HG03097 (cell line): ENCODE data around the gene RRP9.

Experiments used
- ATAC-seq: cut with Tn5 transposase; IDR thresholded peaks from one replicate; pipeline ENCODE4 v1.9.1; 2021; ENCODE audit not compliant: unreplicated experiment, low FRiP score

RRP9 gene

DNA sequence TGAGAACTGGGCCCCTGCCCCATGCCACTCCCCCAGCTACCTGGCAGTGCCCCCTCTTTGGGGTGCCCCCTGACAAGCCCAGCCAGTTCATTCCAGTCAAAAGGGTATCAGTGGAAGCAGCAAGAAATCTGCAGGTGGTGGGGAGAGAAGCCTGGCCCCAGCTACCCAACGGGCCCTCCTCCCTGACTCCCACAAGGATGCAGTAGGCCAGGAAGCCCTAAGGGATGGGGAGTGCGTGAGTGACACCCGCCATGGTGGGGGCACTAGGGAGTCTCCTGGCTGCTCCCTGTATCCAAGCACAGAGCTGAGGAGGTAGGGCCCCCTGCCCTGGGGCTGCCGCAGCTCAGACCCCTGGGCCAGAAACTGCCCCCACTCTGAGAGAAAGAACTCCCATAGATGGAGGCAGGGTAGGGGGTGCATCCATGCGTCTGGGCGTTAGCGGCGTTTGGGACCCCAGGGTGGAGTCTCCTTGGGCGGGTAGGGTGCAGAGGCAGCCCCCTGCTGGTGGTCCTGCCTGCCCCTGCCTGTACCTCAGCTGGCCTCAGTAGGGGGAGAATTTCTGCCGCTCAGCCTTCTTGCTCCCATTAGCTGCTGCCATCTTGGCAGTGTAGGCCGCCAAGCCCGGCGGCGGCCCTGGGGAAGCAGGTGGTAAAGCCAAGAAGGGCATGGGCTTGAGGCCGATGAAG lies 16.0 kb upstream of the RRP9 start:
- ATAC-seq = no peak

DNA sequence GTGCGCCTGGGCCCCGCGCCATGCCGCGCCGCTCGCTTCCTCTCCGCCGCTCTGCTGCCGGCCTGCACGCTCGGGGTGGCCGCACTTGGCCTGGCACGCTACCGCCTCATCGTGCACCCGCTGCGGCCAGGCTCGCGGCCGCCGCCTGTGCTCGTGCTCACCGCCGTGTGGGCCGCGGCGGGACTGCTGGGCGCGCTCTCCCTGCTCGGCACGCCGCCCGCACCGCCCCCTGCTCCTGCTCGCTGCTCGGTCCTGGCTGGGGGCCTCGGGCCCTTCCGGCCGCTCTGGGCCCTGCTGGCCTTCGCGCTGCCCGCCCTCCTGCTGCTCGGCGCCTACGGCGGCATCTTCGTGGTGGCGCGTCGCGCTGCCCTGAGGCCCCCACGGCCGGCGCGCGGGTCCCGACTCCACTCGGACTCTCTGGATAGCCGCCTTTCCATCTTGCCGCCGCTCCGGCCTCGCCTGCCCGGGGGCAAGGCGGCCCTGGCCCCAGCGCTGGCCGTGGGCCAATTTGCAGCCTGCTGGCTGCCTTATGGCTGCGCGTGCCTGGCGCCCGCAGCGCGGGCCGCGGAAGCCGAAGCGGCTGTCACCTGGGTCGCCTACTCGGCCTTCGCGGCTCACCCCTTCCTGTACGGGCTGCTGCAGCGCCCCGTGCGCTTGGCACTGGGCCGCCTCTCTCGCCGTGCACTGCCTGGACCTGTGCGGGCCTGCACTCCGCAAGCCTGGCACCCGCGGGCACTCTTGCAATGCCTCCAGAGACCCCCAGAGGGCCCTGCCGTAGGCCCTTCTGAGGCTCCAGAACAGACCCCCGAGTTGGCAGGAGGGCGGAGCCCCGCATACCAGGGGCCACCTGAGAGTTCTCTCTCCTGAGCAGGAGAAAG lies 14.4 kb upstream of the RRP9 start:
- no peak for ATAC-seq

DNA sequence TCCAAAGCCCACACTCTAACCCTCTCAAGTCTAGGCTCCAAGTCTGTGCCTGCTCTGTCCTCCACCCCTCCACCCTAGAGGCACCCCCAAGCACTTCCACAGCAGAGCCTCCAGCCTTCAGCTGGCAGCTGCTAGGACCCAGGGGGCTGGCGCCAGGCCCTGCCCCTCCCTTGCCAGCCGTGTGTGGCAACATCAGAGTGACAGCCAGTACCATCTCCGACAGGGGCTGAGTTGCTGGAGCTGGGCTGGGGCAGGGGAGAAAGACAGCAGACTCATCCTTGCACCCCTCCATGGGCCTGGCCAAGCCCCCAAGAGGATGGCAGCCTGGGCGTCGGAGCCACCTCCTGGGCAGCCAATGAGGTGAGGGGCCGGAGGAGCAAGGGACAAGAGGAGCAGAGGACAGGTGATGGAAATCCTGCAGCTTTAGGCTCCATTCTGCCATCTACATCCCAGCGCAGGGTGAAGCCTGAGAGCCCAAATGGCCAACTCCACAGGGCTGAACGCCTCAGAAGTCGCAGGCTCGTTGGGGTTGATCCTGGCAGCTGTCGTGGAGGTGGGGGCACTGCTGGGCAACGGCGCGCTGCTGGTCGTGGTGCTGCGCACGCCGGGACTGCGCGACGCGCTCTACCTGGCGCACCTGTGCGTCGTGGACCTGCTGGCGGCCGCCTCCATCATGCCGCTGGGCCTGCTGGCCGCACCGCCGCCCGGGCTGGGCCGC lies 13.6 kb upstream of the RRP9 start, which contains the start of gene GPR62:
GPR62 (plus strand) TSS at position 207 of the 718 bp plus-strand sequence; CDS start at position 479, 272 bp downstream.
- ATAC-seq = no peak

DNA sequence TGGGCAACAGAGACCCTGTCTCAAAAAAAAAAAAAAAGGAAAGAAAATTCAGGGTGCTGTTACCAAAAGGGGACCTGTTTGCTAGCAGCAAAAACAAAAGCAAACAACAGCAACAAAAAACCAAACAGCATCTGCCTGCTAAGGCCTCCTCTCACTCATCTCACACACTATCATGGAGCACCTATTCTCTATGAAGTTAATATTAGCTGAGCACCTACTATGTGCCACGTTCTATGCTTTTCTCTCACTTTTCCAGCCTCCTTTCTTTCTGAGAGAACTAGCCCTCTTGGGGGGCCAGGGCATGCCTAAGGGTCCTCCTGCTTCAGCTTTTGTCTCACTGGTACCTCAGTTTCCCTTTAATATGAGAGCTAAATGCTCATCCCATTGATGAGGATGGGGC lies 13.0 kb upstream of the RRP9 start:
- no peak for ATAC-seq

DNA sequence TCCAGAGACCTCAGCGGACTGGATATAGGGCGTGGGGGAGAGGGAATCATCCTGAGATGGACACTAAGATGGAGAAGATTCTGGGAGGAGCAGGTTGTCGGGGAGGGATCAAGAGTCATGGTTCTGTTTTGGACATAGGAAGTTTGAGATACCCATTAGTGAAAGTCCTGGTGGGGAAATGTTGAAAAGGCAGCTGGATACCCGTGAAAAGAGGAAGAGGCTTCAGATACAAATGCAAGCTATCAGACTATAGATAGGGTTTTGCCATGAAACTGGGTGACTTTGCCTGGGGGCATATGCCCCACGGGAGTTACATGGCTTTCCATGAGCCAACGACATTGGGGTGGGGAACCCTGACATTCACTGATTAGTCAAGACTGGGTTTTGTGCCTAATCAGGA lies 12.4 kb upstream of the RRP9 start:
- ATAC-seq = no peak

DNA sequence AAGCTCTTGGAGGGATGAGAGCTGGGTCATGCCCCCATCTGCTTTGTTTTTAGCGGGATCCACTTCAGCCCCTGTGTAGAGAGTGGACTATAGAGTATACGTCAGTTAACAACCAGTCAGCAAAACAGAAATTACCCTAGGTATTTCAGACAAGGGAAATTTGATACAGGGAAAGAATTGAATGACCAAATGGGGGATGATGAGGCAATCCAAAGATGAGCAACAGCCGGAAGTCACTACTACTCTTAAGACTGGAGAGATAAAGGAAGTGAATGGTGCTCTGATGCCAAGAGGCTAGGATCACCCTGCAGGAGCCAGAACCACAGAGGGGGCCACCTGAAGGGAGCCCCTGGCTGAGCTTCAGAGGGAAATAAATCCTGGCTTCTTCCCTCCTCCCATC lies 11.7 kb upstream of the RRP9 start:
- ATAC-seq = no peak

DNA sequence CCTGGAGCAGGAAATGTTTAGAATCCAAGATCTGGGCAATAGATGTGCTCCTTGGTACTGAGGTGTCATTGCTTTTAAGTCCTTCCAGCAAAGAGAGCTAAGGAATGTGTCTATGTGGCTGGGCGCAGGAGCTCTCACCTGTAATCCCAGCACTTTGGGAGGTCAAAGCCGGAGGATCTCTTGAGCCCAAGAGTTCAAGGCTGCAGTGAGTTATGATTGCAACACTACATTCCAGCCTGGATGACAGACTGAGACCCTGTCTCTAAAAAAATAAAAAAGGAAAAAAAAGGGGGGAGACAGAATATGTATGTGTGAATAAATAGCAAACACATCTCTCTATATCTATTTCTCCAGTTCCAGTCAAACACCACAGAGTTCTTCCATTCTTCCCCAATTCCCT lies 9.2 kb upstream of the RRP9 start:
- ATAC-seq = no peak

DNA sequence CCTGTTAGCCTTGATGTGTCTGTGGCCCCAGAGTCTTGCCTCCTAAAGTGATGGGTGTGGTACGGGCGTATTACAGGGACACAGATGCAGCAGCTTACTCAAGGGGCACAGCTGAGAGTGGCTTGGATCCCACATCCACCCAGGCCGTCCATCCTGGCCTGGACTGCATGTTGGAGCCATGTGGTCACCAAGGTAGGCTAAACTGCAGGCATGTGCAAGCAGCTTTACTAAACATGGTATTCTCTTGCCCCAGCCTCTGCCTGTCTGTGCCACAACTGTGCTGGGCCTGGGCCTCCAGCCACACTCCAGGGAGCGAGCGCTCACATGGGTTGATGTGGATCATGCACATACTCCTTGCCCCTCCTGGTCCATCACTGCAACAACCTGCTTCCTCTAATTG lies 7.4 kb upstream of the RRP9 start:
- ATAC-seq = no peak

DNA sequence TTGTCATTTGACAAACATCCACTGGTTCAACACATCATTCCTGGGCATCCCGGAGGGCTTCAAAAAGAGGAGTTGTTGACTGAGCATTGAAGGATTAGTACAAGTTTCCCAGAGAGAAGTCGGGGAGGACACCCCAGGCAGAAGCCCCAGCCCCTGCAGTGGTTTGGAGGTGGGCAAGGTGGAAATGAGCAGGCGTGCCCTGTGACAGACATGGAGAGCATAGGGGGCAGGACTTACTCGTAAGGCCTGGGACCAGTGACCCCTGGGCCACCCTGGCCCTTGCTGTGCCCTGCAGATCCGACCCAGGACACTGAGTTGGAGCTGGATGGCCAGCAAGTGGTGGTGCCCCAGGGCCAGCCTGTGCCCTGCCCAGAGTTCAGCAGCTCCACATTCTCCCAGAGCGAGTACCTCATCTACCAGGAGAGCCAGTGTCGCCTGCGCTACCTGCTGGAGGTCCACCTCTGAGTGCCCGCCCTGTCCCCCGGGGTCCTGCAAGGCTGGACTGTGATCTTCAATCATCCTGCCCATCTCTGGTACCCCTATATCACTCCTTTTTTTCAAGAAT lies 6.4 kb upstream of the RRP9 start:
- no peak for ATAC-seq

DNA sequence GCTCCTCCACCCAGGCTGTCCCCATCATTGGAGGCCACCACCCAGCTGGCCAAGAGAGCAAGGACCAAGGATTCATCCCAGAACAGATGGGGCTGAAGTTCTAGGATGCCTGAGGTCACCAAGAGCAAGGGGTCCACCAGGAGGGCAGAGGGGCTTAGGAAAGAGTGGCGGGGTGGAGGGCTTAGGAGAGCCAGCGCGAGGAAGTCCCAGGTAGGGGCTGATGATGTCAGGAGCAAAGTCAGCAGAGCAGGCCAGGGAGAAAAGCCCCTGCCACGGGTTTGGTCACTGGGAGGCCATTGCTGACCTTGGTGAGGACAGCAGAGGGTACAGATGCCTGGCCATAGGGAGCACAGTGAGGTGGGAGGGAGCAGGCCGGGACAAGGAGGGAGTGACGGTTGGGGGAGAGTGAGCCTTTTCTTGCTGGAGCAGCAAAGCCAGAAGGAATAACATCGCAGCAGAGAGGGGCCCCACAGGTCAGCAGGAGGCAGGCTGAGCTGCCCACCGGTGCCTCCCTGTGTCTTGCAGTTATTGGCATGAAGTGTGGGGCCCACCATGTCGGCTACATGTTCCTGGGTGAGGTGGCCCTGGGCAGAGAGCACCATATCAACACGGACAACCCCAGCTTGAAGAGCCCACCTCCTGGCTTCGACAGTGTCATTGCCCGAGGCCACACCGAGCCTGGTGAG lies 5.7 kb upstream of the RRP9 start:
- no peak for ATAC-seq

DNA sequence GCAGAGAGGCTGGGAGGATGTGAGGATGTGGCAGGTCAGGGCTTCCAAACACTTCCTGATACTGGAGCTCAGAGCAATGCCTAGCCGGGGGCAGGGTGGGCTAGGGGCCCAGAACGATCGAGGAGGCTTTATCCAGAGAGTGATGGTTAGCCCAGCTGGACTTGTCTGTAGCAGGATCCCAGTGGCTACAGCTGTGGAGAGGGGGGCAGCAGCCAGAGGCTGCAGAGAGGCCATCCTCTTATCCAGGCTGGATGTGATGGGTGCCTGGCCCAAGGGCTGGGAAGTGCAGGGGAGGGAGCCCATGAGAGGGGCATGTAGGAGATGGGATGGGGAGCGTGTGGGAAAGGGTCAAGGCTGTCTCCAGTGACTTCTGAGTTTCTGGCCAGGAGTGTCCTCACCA lies 5.1 kb upstream of the RRP9 start:
- no peak for ATAC-seq

DNA sequence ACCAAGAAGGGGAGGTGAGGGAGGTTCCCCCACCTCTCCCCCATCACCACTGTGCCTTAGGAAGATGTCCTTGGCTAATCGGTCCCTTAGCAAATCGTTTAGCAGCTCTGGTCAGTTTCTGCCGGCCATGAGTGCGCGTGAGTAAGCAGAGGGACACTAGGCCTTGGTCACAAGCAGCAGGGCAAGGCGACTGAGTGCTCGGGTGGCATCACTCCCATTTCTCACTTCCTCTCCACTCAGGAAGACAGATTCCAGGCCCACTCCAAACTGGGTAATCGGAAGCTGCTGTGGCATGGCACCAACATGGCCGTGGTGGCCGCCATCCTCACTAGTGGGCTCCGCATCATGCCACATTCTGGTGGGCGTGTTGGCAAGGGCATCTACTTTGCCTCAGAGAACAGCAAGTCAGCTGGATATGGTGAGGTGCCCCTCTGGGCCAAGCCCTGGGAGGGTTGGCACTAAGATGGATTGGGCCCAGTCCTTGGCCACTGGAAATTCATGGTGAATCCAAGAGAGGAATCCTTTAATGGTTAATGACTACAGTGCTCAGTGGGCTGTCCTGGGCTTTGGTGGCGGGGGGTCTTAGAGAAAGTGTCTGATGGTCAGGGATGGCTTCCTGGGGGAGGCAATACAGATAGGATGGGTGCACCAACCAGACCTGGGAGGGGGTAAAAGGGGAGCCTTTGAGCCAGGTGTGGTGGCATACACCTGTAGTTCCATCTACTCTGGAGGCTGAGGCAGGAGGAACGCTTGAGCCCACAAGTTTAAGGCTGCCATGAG lies 4.4 kb upstream of the RRP9 start:
- no peak for ATAC-seq

DNA sequence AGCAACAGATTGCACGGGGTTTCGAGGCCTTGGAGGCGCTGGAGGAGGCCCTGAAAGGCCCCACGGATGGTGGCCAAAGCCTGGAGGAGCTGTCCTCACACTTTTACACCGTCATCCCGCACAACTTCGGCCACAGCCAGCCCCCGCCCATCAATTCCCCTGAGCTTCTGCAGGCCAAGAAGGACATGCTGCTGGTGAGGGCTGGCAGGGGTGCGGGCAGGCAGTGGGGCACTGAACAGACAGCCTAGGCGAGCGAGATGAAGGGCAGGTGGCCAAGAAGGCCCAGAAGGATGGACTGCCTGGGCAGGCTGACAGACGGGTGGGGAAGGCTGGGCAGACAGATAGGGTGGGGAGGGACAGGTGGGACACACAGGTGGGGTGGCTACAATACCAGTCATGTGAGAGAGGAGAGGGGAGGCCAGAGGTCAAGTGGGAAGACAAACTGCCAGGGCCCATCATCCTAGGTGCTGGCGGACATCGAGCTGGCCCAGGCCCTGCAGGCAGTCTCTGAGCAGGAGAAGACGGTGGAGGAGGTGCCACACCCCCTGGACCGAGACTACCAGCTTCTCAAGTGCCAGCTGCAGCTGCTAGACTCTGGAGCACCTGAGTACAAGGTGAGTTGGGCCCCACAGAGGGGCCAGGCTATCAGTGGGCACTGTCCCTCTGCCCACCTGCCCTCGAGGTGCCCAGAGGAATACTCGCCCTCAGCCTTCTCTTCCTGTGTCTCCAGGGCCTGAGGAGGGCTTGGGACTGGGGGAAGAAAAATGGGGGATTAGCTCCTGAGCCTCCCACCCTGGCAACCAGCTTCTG lies 3.5 kb upstream of the RRP9 start:
- ATAC-seq = no peak

DNA sequence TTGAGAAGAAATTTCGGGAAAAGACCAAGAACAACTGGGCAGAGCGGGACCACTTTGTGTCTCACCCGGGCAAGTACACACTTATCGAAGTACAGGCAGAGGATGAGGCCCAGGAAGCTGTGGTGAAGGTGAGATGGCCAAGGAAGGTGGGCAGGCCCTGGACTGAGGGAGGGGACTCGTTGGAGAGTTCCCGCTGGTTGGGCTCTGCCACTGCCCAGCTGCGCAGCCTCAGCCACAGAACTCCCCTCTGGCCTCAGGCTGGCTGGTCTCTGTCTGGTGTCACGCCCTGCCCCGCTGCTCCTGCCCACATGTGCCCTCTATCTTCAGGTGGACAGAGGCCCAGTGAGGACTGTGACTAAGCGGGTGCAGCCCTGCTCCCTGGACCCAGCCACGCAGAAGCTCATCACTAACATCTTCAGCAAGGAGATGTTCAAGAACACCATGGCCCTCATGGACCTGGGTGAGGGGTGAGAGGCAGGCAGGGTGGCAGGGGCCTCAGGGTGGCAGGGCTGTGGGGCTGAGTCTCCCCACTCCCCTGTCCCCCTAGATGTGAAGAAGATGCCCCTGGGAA lies 2.8 kb upstream of the RRP9 start:
- no peak for ATAC-seq

DNA sequence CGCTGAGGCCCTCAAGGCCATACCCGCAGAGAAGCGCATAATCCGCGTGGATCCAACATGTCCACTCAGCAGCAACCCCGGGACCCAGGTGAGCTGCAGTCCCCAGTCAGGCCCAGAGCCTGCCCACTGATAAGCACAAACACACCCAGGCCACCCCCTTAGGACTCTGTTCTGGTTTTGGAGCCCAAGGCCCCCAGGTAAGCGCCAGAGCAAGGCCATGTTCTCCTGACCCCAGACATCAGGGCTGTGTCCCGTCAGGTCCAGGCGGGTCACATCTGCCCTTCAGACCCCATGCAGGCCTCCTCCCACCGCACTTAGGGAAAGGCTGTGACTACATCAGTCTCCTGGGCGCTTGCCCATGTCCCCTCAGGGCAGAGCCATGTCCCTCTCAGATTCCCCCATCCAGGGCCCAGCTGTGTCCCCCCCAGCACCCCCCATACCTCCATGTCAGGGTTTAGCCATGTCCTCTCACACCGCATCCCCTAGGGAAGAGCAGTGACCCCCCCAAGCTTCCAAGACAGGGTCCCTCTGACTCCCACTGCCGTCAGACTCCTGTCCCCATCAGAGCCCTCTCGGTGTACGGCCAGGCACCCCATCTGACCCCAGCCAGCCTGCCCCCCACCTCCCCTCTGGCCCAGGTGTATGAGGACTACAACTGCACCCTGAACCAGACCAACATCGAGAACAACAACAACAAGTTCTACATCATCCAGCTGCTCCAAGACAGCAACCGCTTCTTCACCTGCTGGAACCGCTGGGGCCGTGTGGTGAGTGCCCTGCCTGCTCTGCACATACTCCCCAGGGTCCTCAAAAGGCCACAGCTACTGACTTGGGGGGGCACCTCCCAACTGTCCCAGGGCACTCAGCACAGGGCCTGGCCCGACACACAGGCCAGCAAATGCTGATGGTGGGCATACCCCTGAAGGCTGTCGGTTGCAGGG lies 2.0 kb upstream of the RRP9 start:
- ATAC-seq = no peak

DNA sequence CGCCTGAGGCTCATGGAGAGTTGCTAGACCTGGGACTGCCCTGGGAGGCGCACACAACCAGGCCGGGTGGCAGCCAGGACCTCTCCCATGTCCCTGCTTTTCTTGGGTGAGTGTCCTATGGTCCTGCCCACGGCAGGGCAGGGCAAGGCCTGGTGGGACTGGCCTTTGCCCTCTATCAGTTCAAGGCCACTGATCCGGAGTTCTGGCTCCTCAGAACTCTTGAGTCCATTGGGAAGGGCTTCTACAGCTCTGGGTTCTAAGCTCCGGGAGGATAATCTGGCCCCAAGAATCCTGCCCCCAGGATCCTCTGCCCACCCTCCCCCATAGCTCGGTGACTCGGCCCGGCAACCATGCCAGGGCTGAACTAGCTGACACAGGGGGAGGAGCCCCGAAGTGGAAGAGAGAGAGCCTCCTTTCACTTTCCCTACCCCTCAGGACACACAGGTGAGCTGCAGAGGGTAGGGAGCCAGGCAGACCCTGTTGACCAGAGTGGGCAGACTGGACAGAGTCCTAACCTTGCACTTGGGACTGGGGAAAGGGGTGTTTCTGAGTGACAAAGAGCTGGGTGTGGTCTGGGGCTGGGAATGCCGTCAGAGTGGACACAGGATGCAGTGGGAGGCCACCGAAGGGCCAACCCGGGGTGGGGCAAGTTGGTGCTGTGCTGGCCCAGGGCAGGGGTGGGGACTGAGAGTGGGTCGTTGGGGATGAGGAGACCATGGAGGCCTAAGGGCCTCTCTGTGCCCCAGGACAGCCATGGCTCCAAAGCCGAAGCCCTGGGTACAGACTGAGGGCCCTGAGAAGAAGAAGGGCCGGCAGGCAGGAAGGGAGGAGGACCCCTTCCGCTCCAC lies 1.1 kb upstream of the RRP9 start:
- ATAC-seq = peak; percentile 0

DNA sequence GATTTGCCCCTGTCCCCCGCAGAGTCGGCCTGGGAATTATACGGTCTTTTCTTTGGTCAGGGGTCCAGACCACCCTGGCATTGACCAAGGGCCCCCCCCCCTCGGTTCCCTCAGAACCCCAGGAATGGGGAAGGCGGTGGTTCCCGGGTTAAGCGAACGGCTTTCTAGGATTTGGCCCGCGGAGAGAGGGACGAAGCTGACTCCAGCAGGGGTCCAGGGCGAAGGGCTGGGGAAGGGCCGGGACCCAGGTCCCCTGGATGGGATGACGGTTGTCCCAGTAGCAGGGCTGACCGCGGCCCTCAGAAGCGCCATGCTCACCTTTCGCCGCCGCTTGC lies 274 bp downstream of the RRP9 start:
- ATAC-seq = no peak
